ENCODE data around the gene OR6Y1.

Gene OR6Y1

DNA sequence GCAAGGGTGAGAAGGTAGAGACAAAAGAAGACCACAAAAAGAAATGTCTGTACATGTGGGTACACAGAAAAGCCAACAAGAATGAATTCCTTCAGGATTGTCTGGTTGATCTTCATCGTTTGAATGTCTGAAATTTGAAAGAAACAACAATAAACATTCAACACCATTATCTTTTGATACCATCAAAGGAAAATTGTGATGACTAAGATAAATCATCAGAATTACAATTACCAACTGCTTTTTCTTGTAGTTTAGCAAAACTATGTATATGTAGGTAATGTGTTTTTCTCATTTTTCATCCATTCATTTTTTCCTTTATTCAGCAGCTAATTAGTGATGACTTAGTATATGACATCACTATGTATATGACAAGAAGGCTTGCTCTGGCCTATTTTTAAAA is 25.5 kb upstream of the OR6Y1 start, which contains the start of gene OR10X1:
Gene OR10X1 (minus strand): TSS at position 167 of the 400 bp plus-strand sequence. CDS start 0 bp downstream, at position 167.
- H3K4me2 ChIP-seq (ENCODE audit: low read length, poor library complexity, severe bottlenecking) = no peak within 1 kb of the TSS

GRCh38 chr1:158577561-158577960 is 23.4 kb upstream of the OR6Y1 start:
- Histone ChIP-seq H2BK120ac (ENCODE audit: low read depth, low read length) (no peak overlapping the region), H3K23ac (ENCODE audit: low read length in 2 of 2) (no peak overlapping the region), H2AK5ac (ENCODE audit: low read length, severe bottlenecking) (no peak overlapping the region), H4K91ac (ENCODE audit: low read length) (no peak overlapping the region), H3K27me3 (ENCODE audit: control insufficient read depth in 1 of 2, insufficient read depth in 1 of 2, low read length in 2 of 2) (no peaks in the 10 kb centered on the region), H2BK15ac (ENCODE audit: low read depth, poor library complexity, severe bottlenecking) (no peak overlapping the region), H3K14ac (ENCODE audit: low read length in 2 of 2) (no peak overlapping the region), H4K8ac (ENCODE audit: low read length) (no peak overlapping the region), H3K4me2 (ENCODE audit: low read length, poor library complexity, severe bottlenecking) (no peak overlapping the region), H2BK5ac (ENCODE audit: low read depth, low read length, poor library complexity, severe bottlenecking) (no peak overlapping the region), H3K4me3 (ENCODE audit: insufficient read depth in 1 of 2, low read depth in 1 of 2, low read length in 2 of 2) (no peak overlapping the region), H3K79me1 (replicated peaks; ENCODE audit: low read length, poor library complexity, severe bottlenecking) (no peaks in the 10 kb centered on the region), H2AFZ (ENCODE audit: low read depth, low read length) (no peak overlapping the region), H3K27ac (ENCODE audit: low read length, poor library complexity, severe bottlenecking) (no peak overlapping the region), H3K36me3 (ENCODE audit: control insufficient read depth in 1 of 2, insufficient read depth in 2 of 2, low read depth in 1 of 2, low read length in 2 of 2) (no peaks in the 10 kb centered on the region), H3K4me1 (ENCODE audit: control insufficient read depth, insufficient read depth, low read depth, low read length) (no peaks in the 10 kb centered on the region), H3K9me3 (ENCODE audit: control insufficient read depth, low read length) (no peaks in the 10 kb centered on the region), H3K4ac (ENCODE audit: low read depth in 1 of 2, low read length in 2 of 2) (no peak overlapping the region), H2BK12ac (ENCODE audit: low read length in 2 of 2) (no peak overlapping the region), H3K18ac (ENCODE audit: low read depth in 1 of 2, low read length in 2 of 2) (no peak overlapping the region), H3K9ac (ENCODE audit: low read length) (no peak overlapping the region)
- DNase-seq = no peak
- WGBS = 95% methylated on average over 1 of the region's 3 CpGs

More for the DNA sequence above, 25.5 kb upstream of the OR6Y1 start, which contains the start of gene OR10X1:
- Histone ChIP-seq H3K18ac (ENCODE audit: low read depth in 1 of 2, low read length in 2 of 2) (no peak within 1 kb of the TSS), H3K4ac (ENCODE audit: low read depth in 1 of 2, low read length in 2 of 2) (no peak within 1 kb of the TSS), H3K27me3 (ENCODE audit: control insufficient read depth in 1 of 2, insufficient read depth in 1 of 2, low read length in 2 of 2) (no peaks in the 10 kb centered on the region), H4K8ac (ENCODE audit: low read length) (no peak within 1 kb of the TSS), H2AFZ (ENCODE audit: low read depth, low read length) (no peak within 1 kb of the TSS), H3K27ac (ENCODE audit: low read length, poor library complexity, severe bottlenecking) (no peak within 1 kb of the TSS), H3K9me3 (ENCODE audit: control insufficient read depth, low read length) (no peaks in the 10 kb centered on the region), H2BK15ac (ENCODE audit: low read depth, poor library complexity, severe bottlenecking) (no peak within 1 kb of the TSS), H2BK120ac (ENCODE audit: low read depth, low read length) (no peak within 1 kb of the TSS), H3K14ac (ENCODE audit: low read length in 2 of 2) (no peak within 1 kb of the TSS), H3K9ac (ENCODE audit: low read length) (no peak within 1 kb of the TSS), H2AK5ac (ENCODE audit: low read length, severe bottlenecking) (no peak within 1 kb of the TSS), H3K36me3 (ENCODE audit: control insufficient read depth in 1 of 2, insufficient read depth in 2 of 2, low read depth in 1 of 2, low read length in 2 of 2) (no peaks in the 10 kb centered on the region), H2BK5ac (ENCODE audit: low read depth, low read length, poor library complexity, severe bottlenecking) (no peak within 1 kb of the TSS), H3K79me1 (replicated peaks; ENCODE audit: low read length, poor library complexity, severe bottlenecking) (no peaks in the 10 kb centered on the region), H2BK12ac (ENCODE audit: low read length in 2 of 2) (no peak within 1 kb of the TSS), H3K4me1 (ENCODE audit: control insufficient read depth, insufficient read depth, low read depth, low read length) (no peaks in the 10 kb centered on the region), H3K23ac (ENCODE audit: low read length in 2 of 2) (no peak within 1 kb of the TSS), H3K4me3 (ENCODE audit: insufficient read depth in 1 of 2, low read depth in 1 of 2, low read length in 2 of 2) (no peak within 1 kb of the TSS), H4K91ac (ENCODE audit: low read length) (no peak within 1 kb of the TSS)
- WGBS = no CpG with 5 or more reads among the region's 1 CpG
- no peak for DNase-seq

GRCh38 chr1:158572226-158572625 is 18.0 kb upstream of the OR6Y1 start:
- 100% methylated on average over 1 of the region's 1 CpG for WGBS

DNA sequence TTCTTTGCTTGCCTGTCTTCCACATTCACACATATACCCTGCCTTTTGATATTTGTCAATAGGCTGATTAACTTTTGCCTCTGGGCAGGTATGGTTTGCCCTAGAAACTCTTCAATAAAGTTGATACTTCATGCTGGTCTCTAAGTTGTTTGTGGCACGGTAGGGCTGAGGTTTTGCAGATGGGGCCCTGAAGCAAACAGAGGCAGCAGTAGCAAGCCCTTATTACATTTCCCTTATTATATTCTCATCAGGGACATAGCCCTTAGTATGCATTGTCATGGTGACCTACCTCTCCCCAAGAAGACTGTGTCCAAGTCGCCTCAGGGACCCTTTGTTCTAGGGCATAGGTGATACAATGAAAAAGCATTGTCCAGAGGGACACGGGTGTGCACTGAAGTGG is 16.3 kb upstream of the OR6Y1 start, which contains the start of gene OR6P1:
Gene OR6P1 (minus strand): TSS at position 101 of the 400 bp plus-strand sequence. CDS start 6,976 bp downstream, outside the sequence.
- H3K18ac ChIP-seq (ENCODE audit: low read depth in 1 of 2, low read length in 2 of 2) = no peak within 1 kb of the TSS
- H2BK120ac ChIP-seq (ENCODE audit: low read depth, low read length) = no peak within 1 kb of the TSS
- H2BK15ac ChIP-seq (ENCODE audit: low read depth, poor library complexity, severe bottlenecking) = no peak within 1 kb of the TSS
- H3K4me2 ChIP-seq (ENCODE audit: low read length, poor library complexity, severe bottlenecking) = no peak within 1 kb of the TSS
- no peak within 1 kb of the TSS for H3K27ac ChIP-seq (ENCODE audit: low read length, poor library complexity, severe bottlenecking)
- no peak within 1 kb of the TSS for H2AFZ ChIP-seq (ENCODE audit: low read depth, low read length)
- H2AK5ac ChIP-seq (ENCODE audit: low read length, severe bottlenecking) = no peak within 1 kb of the TSS
- no peak for DNase-seq
- no peak within 1 kb of the TSS for H4K8ac ChIP-seq (ENCODE audit: low read length)
- no peak within 1 kb of the TSS for H3K4ac ChIP-seq (ENCODE audit: low read depth in 1 of 2, low read length in 2 of 2)
- H3K4me3 ChIP-seq (ENCODE audit: insufficient read depth in 1 of 2, low read depth in 1 of 2, low read length in 2 of 2) = no peak within 1 kb of the TSS
- H3K79me1 ChIP-seq (replicated peaks; ENCODE audit: low read length, poor library complexity, severe bottlenecking) = no peaks in the 10 kb centered on the region
- H3K4me1 ChIP-seq (ENCODE audit: control insufficient read depth, insufficient read depth, low read depth, low read length) = no peaks in the 10 kb centered on the region
- H3K27me3 ChIP-seq (ENCODE audit: control insufficient read depth in 1 of 2, insufficient read depth in 1 of 2, low read length in 2 of 2) = no peaks in the 10 kb centered on the region
- H3K9me3 ChIP-seq (ENCODE audit: control insufficient read depth, low read length) = no peaks in the 10 kb centered on the region
- H4K91ac ChIP-seq (ENCODE audit: low read length) = no peak within 1 kb of the TSS
- H3K9ac ChIP-seq (ENCODE audit: low read length) = no peak within 1 kb of the TSS
- no peak within 1 kb of the TSS for H2BK12ac ChIP-seq (ENCODE audit: low read length in 2 of 2)
- H3K14ac ChIP-seq (ENCODE audit: low read length in 2 of 2) = no peak within 1 kb of the TSS
- H3K36me3 ChIP-seq (ENCODE audit: control insufficient read depth in 1 of 2, insufficient read depth in 2 of 2, low read depth in 1 of 2, low read length in 2 of 2) = no peaks in the 10 kb centered on the region
- no peak within 1 kb of the TSS for H2BK5ac ChIP-seq (ENCODE audit: low read depth, low read length, poor library complexity, severe bottlenecking)
- no peak within 1 kb of the TSS for H3K23ac ChIP-seq (ENCODE audit: low read length in 2 of 2)
- WGBS = 53% methylated on average over 2 of the region's 3 CpGs

More at GRCh38 chr1:158572226-158572625, 18.0 kb upstream of the OR6Y1 start:
- Histone ChIP-seq H3K4ac (ENCODE audit: low read depth in 1 of 2, low read length in 2 of 2) (no peak overlapping the region), H3K79me1 (replicated peaks; ENCODE audit: low read length, poor library complexity, severe bottlenecking) (no peaks in the 10 kb centered on the region), H3K36me3 (ENCODE audit: control insufficient read depth in 1 of 2, insufficient read depth in 2 of 2, low read depth in 1 of 2, low read length in 2 of 2) (no peaks in the 10 kb centered on the region), H2AK5ac (ENCODE audit: low read length, severe bottlenecking) (no peak overlapping the region), H2BK15ac (ENCODE audit: low read depth, poor library complexity, severe bottlenecking) (no peak overlapping the region), H3K4me3 (ENCODE audit: insufficient read depth in 1 of 2, low read depth in 1 of 2, low read length in 2 of 2) (no peak overlapping the region), H3K27me3 (ENCODE audit: control insufficient read depth in 1 of 2, insufficient read depth in 1 of 2, low read length in 2 of 2) (no peaks in the 10 kb centered on the region), H3K4me2 (ENCODE audit: low read length, poor library complexity, severe bottlenecking) (no peak overlapping the region), H4K8ac (ENCODE audit: low read length) (no peak overlapping the region), H3K9ac (ENCODE audit: low read length) (no peak overlapping the region), H2BK12ac (ENCODE audit: low read length in 2 of 2) (no peak overlapping the region), H2BK5ac (ENCODE audit: low read depth, low read length, poor library complexity, severe bottlenecking) (no peak overlapping the region), H2BK120ac (ENCODE audit: low read depth, low read length) (no peak overlapping the region), H3K27ac (ENCODE audit: low read length, poor library complexity, severe bottlenecking) (no peak overlapping the region), H3K9me3 (ENCODE audit: control insufficient read depth, low read length) (no peaks in the 10 kb centered on the region), H3K18ac (ENCODE audit: low read depth in 1 of 2, low read length in 2 of 2) (no peak overlapping the region), H3K14ac (ENCODE audit: low read length in 2 of 2) (no peak overlapping the region), H2AFZ (ENCODE audit: low read depth, low read length) (no peak overlapping the region), H3K23ac (ENCODE audit: low read length in 2 of 2) (no peak overlapping the region), H4K91ac (ENCODE audit: low read length) (no peak overlapping the region), H3K4me1 (ENCODE audit: control insufficient read depth, insufficient read depth, low read depth, low read length) (no peaks in the 10 kb centered on the region)
- DNase-seq = no peak

Data from mesenchymal stem cell (in vitro differentiated cells and primary cell).